Bronchial epithelial cell (primary cell): ENCODE data around the gene MBOAT2. TPM values are rescaled to one million over a fixed set of nuclear protein-coding genes. Genes with fewer than 3 reads are reported as not detected.
"Not testable (repeated sequence)": the region's sequence is repeated elsewhere in the genome, so short reads cannot be mapped to it uniquely, and the experiment has no call there.

Source experiments
- DNase-seq: peaks from one replicate; pipeline ENCODE4 v3.0.0-alpha.2; 2010; ENCODE audit warnings: low read depth
- FAIRE-seq: peaks from 2 replicates; lab custom pipeline; 2011; peaks lifted over from hg19 to GRCh38; lab: Jason Lieb, UNC
- H3K27me3 ChIP-seq: 2 replicates; pipeline ENCODE4 v1.5.1; 2011; ENCODE audit warnings: low read length; ENCODE audit not compliant: control insufficient read depth, insufficient read depth
- H3K36me3 ChIP-seq: 2 replicates; pipeline ENCODE4 v1.5.1; 2011; ENCODE audit warnings: low read length; ENCODE audit not compliant: control insufficient read depth, insufficient read depth
- H3K4me3 ChIP-seq: 2 replicates; pipeline ENCODE4 v1.5.1; 2011; ENCODE audit warnings: mild to moderate bottlenecking, low read depth, low read length, control low read depth
- CTCF ChIP-seq: IDR thresholded peaks from 2 replicates; pipeline ENCODE4 v1.5.1; 2011; ENCODE audit warnings: mild to moderate bottlenecking, moderate library complexity, low read length, control low read depth, inconsistent platforms; ENCODE audit not compliant: insufficient read depth, severe bottlenecking
- total RNA-seq: library from RNA; depleted of rRNA; stranded (reverse); fragments of >200 nt; gene quantifications from 2 replicates; pipeline ENCODE4 v1.2.1, GENCODE V29; 2014

The MBOAT2 gene
- total RNA-seq, 1 donor from 2014 or later, result 145 TPM

GRCh38 chr2:8935982-8936381 is 67.5 kb downstream of the MBOAT2 start:
- no peak overlapping the region for H3K4me3 ChIP-seq
- no peak for TF ChIP-seq CTCF
- FAIRE-seq (no peak), DNase-seq (no peak)
- H3K27me3 ChIP-seq, result no peaks in the 10 kb centered on the region
- peaks cover 16% of the 10 kb centered on the region for H3K36me3 ChIP-seq

GRCh38 chr2:8934338-8934737 is 69.1 kb downstream of the MBOAT2 start:
- H3K27me3 ChIP-seq, result no peaks in the 10 kb centered on the region
- no peak overlapping the region for H3K4me3 ChIP-seq
- no peak for DNase-seq
- no peak for TF ChIP-seq CTCF
- H3K36me3 ChIP-seq, result peaks cover 13% of the 10 kb centered on the region
- FAIRE-seq, result no peak

- Histone ChIP-seq H3K4me3 (no peak overlapping the region), H3K27me3 (no peaks in the 10 kb centered on the region), H3K36me3 (peaks cover 7% of the 10 kb centered on the region)
- FAIRE-seq, result no peak
- no peak for DNase-seq
- TF ChIP-seq CTCF, result no peak
These were observed 70.8 kb downstream of the MBOAT2 start for GRCh38 chr2:8932702-8933101.

DNA sequence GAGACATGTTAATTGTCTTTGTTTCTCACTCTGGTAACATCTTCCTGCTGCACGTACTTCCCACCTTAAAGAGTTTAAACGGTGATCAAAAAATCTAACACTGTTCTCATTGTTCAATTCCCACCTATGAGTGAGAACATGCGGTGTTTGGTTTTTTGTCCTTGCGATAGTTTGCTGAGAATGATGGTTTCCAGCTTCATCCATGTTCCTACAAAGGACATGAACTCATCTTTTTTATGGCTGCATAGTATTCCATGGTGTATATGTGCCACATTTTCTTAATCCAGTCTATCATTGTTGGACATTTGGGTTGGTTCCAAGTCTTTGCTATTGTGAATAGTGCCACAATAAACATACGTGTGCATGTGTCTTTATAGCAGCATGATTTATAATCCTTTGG is 73.3 kb downstream of the MBOAT2 start:
- H3K36me3 ChIP-seq, DNase-seq, H3K27me3 ChIP-seq, H3K4me3 ChIP-seq, FAIRE-seq: not testable (repeated sequence)

DNA sequence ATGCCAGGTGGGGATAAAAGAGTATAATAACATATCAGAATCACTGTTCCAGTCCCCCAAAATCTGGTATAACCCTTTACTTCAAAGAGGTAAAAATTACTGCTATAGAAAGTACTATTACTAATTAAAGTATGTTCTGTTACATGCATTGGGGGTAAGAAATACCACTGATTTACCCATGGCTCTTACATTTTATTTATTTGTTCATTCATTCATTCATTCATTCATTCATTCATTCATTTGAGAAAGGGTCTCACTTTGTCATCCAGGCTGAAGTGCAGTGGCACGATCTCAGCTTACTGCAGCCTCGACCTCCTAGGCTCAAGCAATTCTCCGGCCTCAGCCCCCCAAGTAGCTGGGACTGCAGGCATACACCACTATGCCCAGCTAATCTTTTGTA is 74.4 kb downstream of the MBOAT2 start:
- DNase-seq, result no peak
- TF ChIP-seq CTCF, result no peak
- peaks cover 5% of the 10 kb centered on the region for H3K36me3 ChIP-seq

DNA sequence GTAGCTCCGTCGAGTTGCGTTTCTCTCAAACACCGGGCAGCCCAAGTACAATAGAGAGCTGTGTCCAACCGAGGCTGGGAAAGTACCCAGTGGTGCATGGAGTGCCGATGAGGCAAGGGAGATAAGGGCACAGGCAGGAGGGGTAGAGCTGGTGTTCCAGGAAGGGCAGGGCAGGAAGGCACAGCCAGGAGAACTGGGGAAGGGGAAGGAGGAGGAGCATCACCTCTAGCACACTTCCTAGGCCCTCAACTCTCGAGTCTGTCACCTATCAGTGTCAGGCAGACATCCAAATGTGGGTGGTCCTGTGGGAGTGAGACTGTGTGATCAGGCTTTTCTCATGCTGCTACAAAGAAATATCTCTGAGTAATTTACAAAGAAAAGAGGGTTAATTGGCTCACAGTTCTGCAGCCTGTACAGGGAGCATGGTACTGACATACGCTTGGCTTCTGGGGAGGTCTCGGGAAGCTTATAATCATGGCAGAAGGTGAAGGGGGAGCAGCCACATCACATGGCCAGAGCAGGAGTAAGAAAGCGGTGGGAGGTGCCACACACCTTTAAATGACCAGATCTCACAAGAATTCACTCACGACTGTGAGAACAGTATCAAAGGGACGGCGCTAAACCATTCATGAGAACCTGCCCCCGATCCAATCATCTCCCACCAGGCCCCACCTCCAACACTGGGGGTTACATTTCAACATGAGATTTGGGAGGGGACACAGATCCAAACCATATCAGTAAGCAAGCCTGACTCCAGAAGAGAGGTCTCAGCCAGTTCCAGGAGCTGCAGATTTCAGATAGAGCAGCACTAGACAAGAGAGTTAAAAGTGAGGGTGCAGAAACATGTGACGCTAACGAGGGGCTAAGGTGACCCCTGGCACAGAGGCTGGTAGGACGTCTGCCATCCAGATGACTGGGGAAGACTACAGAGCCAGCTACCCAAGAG is 75.7 kb downstream of the MBOAT2 start:
- H3K27me3 ChIP-seq, result no peaks in the 10 kb centered on the region
- DNase-seq (no peak), FAIRE-seq (no peak)
- H3K4me3 ChIP-seq, result no peak overlapping the region
- TF ChIP-seq CTCF, result no peak
- peaks cover 5% of the 10 kb centered on the region for H3K36me3 ChIP-seq

More for the DNA sequence above, 74.4 kb downstream of the MBOAT2 start:
- no peak for FAIRE-seq
- Histone ChIP-seq H3K4me3 (no peak overlapping the region), H3K27me3 (no peaks in the 10 kb centered on the region)
